ENCODE measurements around the gene BCL7B. TPM values are rescaled to one million over a fixed set of nuclear protein-coding genes. Genes with fewer than 3 reads are reported as not detected.
A peak's percentile ranks its signal among the peaks of the same experiment; 100 is the strongest.
"Not testable (repeated sequence)": the region's sequence is repeated elsewhere in the genome, so short reads cannot be mapped to it uniquely, and the experiment has no call there.

Gene BCL7B
- 19.5 and 37.4 TPM in 2 replicates for total RNA-seq (2014; rRNA removed; shearing (Covaris generic))

- DNase-seq (ENCODE audit: low spot score): no peak
Observed at GRCh38 chr7:73557397-73558257, at the start of gene BCL7B. Gene BCL7B (minus strand): TSS chr7:73557690. CDS start chr7:73557578, 112 bp downstream.

- no peak for DNase-seq (ENCODE audit: low spot score)
Observed at GRCh38 chr7:73605601-73606220, 48.2 kb upstream of the BCL7B start.

GRCh38 chr7:73602721-73603651, 45.5 kb upstream of the BCL7B start:
- DNase-seq (ENCODE audit: low spot score): no peak

GRCh38 chr7:73599916-73600315, 42.4 kb upstream of the BCL7B start:
- no peak for DNase-seq (ENCODE audit: low spot score)

GRCh38 chr7:73599151-73599882, 41.8 kb upstream of the BCL7B start:
- no peak for DNase-seq (ENCODE audit: low spot score)

- DNase-seq (ENCODE audit: low spot score): no peak
Observed at GRCh38 chr7:73597978-73598782, 40.7 kb upstream of the BCL7B start.

- DNase-seq (ENCODE audit: low spot score): no peak
Observed at GRCh38 chr7:73596191-73597065, 38.9 kb upstream of the BCL7B start.

GRCh38 chr7:73595358-73595757, 37.9 kb upstream of the BCL7B start:
- no peak for DNase-seq (ENCODE audit: low spot score)

- DNase-seq (ENCODE audit: low spot score): no peak
Observed at GRCh38 chr7:73593207-73594045, 35.9 kb upstream of the BCL7B start.

GRCh38 chr7:73586911-73587310, 29.4 kb upstream of the BCL7B start:
- no peak for DNase-seq (ENCODE audit: low spot score)

- no peak for DNase-seq (ENCODE audit: low spot score)
Observed at GRCh38 chr7:73585196-73585595, 27.7 kb upstream of the BCL7B start.

GRCh38 chr7:73582664-73583202, 25.2 kb upstream of the BCL7B start:
- DNase-seq (ENCODE audit: low spot score): no peak

- not testable (repeated sequence) for DNase-seq (ENCODE audit: low spot score)
Observed at GRCh38 chr7:73581006-73581405, 23.5 kb upstream of the BCL7B start.

GRCh38 chr7:73578342-73579128, 21.0 kb upstream of the BCL7B start, which contains the start of gene TBL2:
Gene TBL2 (minus strand): TSS chr7:73578579. CDS start chr7:73578549, 30 bp downstream.
- DNase-seq (ENCODE audit: low spot score): peak; percentile 98

GRCh38 chr7:73577627-73578341, 20.3 kb upstream of the BCL7B start:
- DNase-seq (ENCODE audit: low spot score): no peak

GRCh38 chr7:73573791-73574190, 16.3 kb upstream of the BCL7B start:
- no peak for DNase-seq (ENCODE audit: low spot score)

- DNase-seq (ENCODE audit: low spot score): no peak
Observed at GRCh38 chr7:73573276-73573675, 15.8 kb upstream of the BCL7B start.

All from H4 (cell line).